Measurements from ENCODE around the gene ERO1A.

- TF ChIP-seq USF1 (IDR thresholded peaks at IDR 0.05) (no peak), REST (IDR thresholded peaks at IDR 0.05; ENCODE audit: low read depth) (no peak)
These were observed 5.4 kb upstream of the ERO1A start for GRCh38 chr14:52700701-52701172.

Measured in Ishikawa (cell line).